HG02852 (cell line): ENCODE measurements around the gene RNASEH2A.

Experiments used
- ATAC-seq: cut with Tn5 transposase; IDR thresholded peaks from one replicate; pipeline ENCODE4 v1.9.1; 2021; ENCODE audit warnings: mild to moderate bottlenecking, moderate library complexity; ENCODE audit not compliant: unreplicated experiment

The RNASEH2A gene

GRCh38 chr19:12858041-12858928 lies 51.9 kb downstream of the RNASEH2A start:
- ATAC-seq = no peak

GRCh38 chr19:12859546-12859945 lies 53.2 kb downstream of the RNASEH2A start:
- ATAC-seq = no peak
